HG02678 (cell line): ENCODE results near the gene MYH16.
"Not testable (repeated sequence)": the region's sequence is repeated elsewhere in the genome, so short reads cannot be mapped to it uniquely, and the experiment has no call there.

Source experiments
- ATAC-seq: cut with Tn5 transposase; IDR thresholded peaks from one replicate; pipeline ENCODE4 v1.9.1; 2021; ENCODE audit warnings: mild to moderate bottlenecking, moderate library complexity; ENCODE audit not compliant: unreplicated experiment

Gene MYH16

GRCh38 chr7:99257675-99258074, 15.0 kb upstream of the MYH16 start:
- no peak for ATAC-seq

GRCh38 chr7:99258501-99258900, 14.1 kb upstream of the MYH16 start:
- no peak for ATAC-seq

DNA sequence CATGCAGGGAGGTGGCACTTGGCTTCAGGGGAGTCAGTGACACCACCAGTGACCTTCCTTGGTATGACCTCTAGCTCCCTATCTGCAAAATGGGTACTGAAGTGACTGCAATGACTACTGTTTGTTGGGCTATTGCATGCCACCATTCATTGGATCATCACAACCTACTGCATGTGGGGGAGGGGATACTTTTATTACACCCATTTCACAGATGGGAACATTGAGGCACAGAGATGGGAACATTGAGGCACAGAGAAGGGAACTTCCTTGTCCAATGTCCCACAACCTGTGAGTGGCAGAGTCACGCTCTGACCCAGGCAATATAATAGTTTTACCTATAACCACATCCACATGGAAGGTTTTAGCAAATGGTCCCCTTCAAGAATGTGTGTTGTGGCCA, 12.2 kb upstream of the MYH16 start:
- no peak for ATAC-seq

GRCh38 chr7:99261646-99262045, 11.0 kb upstream of the MYH16 start:
- ATAC-seq = no peak

DNA sequence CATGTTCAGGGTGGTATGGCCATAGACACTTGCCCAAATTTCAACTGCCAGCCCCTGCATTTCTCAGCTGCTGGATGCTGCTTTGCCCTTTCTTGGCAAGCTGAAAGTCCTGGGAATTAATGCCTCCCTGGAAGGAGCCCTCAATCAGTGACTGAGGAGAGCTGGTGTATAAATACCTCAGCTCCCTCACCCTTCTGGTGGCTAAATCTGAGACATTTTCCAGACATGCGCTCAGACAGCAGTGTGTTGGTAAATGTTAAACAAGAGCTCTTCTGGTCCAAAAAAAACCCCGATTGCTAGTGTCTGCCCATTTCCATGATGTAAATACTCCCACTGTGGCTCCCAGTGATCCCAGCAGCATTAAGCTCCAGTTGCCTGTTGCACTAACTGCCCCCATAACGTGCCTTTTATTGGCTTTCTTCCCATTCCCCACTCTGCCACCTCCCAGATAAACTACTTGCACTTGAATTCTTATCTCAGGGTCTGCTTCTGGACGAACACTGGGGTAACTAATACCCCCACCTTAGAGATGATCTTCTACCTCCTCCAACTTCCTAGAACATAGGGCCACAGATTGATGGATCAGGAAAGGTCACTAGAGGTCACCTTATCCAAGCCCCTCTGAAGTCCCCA, 6.7 kb upstream of the MYH16 start:
- ATAC-seq = no peak

- ATAC-seq = no peak
Observed at GRCh38 chr7:99267481-99267840, 5.2 kb upstream of the MYH16 start.

GRCh38 chr7:99267841-99268576, 4.6 kb upstream of the MYH16 start:
- ATAC-seq = no peak

DNA sequence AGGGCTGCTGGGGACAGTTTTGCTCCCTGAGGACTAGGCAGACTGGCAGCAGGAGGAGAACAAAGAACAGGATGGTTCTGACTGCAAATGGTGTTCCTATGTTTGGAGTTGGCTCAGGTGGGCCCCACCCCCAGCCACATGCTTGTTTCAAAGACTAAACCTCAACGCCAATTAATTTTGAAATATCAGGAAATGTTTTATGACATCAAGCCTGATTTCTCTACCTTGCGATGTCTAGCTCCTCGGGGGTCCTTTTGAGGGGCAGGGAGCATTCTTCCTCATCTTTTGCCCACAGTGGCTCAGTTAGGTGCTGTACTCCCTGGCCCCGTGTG, 4.1 kb upstream of the MYH16 start:
- no peak for ATAC-seq

DNA sequence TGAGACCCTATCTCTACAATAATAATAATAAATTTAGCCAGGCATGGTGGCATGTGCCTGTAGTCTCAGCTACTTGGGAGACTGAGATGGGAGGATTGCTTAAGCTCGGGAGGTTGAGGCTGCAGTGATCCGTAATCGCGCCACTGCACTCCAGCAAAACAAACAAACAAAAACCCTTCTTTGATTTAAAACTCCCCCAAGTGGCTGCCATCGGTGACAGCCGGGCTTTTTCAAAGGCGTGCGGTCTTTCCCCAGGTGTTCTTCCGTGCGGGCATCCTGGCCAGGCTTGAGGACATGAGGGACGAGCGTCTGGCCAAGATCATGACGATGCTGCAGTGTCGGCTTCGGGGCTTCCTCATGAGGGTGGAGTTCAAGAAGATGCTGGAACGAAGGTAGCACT, 1.9 kb upstream of the MYH16 start:
- no peak for ATAC-seq

- ATAC-seq = not testable (repeated sequence)
Observed at GRCh38 chr7:99273561-99273960, 922 bp downstream of the MYH16 start.

GRCh38 chr7:99274908-99275307, 2.3 kb downstream of the MYH16 start:
- ATAC-seq = not testable (repeated sequence)

GRCh38 chr7:99275496-99275895, 2.9 kb downstream of the MYH16 start:
- no peak for ATAC-seq

DNA sequence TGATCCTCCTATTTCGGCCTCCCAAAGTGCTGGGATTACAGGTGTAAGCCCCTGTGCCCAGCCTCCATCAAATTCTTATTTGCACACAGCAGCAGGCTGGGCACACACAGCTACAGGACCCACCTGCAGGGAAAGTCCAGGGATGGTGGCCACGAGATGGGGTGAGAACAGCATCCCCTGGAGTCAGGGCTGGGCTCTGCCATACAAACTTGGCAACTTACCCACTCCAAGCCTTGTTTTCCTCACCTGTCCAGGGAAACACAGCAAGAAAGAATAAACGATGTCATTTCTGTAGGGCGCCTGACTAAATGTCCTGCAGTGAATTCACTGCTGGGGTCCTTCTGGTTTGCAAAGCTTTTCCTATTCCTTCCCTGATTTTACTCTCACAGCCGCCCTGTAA, 5.5 kb downstream of the MYH16 start:
- ATAC-seq = no peak

DNA sequence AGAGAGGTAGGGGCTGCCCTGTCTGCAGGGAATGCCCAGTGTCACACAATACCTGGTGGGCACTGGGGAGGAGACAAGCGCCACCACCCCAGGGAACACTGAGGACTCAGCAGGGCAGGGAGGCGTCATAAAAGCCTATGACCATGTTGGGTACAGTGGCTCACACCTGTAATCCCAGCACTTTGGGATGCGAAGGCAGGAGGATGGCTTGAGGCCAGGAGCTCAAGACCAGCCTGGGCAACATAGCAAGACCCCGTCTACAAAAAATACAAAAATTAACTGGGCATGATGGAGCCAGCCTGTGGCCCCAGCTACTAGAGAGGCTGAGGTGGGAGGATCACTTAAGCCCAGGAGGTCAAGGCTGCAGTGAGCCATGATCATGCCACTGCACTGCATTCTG, 11.5 kb downstream of the MYH16 start:
- ATAC-seq = not testable (repeated sequence)

- no peak for ATAC-seq
Observed at GRCh38 chr7:99287779-99288534, 15.3 kb downstream of the MYH16 start.

DNA sequence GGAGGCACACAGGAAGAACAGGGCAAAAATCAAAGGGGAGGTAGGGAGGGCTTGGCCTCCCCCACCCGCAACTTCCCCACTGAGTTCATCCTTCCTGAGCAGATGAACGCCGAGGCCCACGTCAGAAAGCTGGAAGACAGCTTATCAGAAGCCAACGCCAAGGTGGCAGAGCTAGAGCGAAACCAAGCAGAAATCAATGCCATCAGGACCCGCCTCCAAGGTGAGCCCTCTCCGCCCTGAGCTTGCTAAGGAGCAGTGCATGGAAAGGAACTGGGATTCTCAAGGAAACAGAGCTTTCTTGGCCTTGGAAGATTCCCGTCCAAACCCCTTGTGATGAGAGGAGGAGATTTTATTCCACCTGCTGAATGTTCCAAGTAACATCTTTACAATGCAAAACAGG, 16.5 kb downstream of the MYH16 start:
- no peak for ATAC-seq

DNA sequence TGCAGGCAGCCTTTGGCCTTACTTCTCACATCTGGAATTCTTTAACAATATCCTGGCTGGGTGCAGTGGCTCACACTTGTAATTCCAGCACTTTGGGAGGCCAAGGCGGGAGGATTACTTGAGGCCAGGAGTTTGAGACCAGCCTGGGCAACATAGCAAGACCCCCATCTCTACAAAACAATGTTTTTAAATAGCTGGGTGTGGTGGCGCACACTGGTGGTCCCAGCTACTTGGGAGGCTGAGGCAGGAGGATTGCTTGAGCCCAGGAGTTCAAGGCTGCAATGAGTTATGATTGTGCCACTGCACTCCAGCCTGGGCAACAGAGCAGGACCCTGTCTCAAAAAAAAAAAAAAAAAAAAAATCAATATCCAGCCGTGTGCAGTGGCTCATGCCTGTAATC, 17.5 kb downstream of the MYH16 start:
- not testable (repeated sequence) for ATAC-seq

DNA sequence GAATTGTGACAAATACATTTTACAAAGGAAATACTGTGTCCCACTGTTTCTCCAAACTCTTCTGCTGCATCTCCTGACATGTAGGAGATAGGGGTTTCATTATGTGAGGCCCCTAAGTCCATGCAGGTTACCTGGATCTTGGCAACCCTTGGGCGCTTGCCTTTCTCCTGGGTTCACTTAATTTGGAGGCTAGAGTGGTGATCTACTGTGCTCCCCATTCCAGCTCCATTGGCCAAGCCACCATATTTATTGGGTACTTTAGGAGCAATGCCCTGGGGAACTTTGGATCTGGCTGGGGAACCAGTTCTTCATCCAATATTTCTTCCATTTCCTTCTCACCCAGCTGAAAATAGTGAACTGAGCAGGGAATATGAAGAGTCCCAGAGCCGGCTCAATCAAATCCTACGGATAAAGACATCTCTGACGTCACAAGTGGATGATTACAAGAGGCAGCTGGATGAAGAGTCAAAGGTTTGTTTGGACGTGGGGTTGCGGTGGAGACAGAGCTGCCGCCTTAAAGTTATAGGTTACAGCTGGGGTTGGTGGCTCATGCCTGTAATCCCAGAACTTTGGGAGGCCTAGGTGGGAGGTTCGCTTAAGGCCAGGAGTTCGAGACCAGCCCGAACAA, 18.5 kb downstream of the MYH16 start:
- ATAC-seq = no peak

DNA sequence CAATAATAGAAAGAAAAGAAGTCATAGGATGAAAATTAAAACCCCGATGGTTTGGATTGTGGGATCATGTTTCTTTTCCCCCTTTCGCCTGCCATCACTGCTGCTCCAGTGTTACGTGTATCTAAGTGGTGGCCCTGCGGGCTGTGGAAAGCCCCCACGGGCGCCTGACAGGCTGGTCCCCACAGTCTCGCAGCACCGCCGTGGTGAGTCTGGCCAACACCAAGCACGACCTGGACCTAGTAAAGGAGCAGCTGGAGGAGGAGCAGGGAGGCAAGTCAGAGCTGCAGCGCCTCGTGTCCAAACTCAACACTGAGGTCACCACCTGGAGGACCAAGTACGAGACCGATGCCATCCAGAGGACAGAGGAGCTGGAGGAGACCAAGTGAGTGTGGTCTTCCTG, 19.5 kb downstream of the MYH16 start:
- ATAC-seq = no peak

GRCh38 chr7:99293167-99293566, 20.5 kb downstream of the MYH16 start:
- no peak for ATAC-seq

DNA sequence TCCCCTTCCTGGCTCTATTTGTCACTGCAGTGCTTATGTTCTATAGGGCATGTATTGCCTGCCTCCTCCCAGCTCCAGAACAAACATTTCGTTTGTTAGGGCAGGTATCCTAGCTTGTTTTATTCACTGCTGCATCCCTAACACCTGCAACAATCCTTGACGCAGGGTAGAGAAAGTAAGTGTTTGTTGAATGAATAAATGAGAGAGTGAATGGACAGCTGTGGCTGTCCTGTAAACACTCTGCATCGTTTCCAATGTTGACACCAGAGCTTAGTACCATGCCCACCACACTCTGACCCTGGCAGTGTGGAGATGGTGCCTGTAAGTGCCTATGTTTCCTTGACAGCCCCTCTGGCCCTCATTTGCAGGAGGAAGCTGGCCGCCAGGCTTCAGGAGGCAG, 21.0 kb downstream of the MYH16 start:
- no peak for ATAC-seq

GRCh38 chr7:99296471-99296870, 23.8 kb downstream of the MYH16 start:
- no peak for ATAC-seq
